Thymus (tissue), 11 donors: Measurements from ENCODE around the gene SORBS1. TPM values are rescaled to one million over a fixed set of nuclear protein-coding genes. Genes with fewer than 3 reads are reported as not detected.

Experiments
- DNase-seq, 9 donors: peaks; one replicate each; pipeline ENCODE4 v3.0.0-alpha.2; 2013; ENCODE audit warnings: low spot score in 9 of 9, low read depth in 6 of 9, missing footprints in 1 of 9
- H3K27ac ChIP-seq, 2 donors: one replicate each; pipeline ENCODE4 v1.5.1; 2013; ENCODE audit warnings: control low read depth in 1 of 2, low read depth in 1 of 2, low read length in 1 of 2, mild to moderate bottlenecking in 1 of 2, moderate library complexity in 1 of 2
- H3K27me3 ChIP-seq, 2 donors: one replicate each; pipeline ENCODE4 v1.5.1; 2013; ENCODE audit warnings: low read length in 1 of 2; ENCODE audit not compliant: control insufficient read depth in 2 of 2, insufficient read depth in 1 of 2
- H3K36me3 ChIP-seq, 2 donors: one replicate each; pipeline ENCODE4 v1.5.1; 2013; ENCODE audit warnings: low read length in 1 of 2, mild to moderate bottlenecking in 1 of 2, moderate library complexity in 1 of 2; ENCODE audit not compliant: control insufficient read depth in 2 of 2, insufficient read depth in 2 of 2
- H3K4me1 ChIP-seq, 2 donors: one replicate each; pipeline ENCODE4 v1.5.1; 2013; ENCODE audit warnings: low read length in 2 of 2; ENCODE audit not compliant: control insufficient read depth in 2 of 2, insufficient read depth in 2 of 2
- H3K4me3 ChIP-seq, 2 donors: one replicate each; pipeline ENCODE4 v1.5.1; 2013; ENCODE audit warnings: low read length in 2 of 2, control low read depth in 1 of 2, mild to moderate bottlenecking in 1 of 2
- H3K9me3 ChIP-seq, 2 donors: one replicate each; pipeline ENCODE4 v1.5.1; 2013; ENCODE audit warnings: low read length in 1 of 2, mild to moderate bottlenecking in 1 of 2; ENCODE audit not compliant: control insufficient read depth in 2 of 2, insufficient read depth in 1 of 2
- WGBS: extraction: QIAGEN DNeasy Blood & Tissue Kit; methylation state at CpG from one replicate; pipeline ENCODE4 v1.1.7; 2013; 5-methylcytosine and 5-hydroxymethylcytosine counted together
- polyA plus RNA-seq: library from polyadenylated mRNA; stranded (reverse); fragments of 200-250 nt; gene quantifications from one replicate; pipeline ENCODE4 v1.2.3, GENCODE V29; 2013
- total RNA-seq: library from RNA; stranded (reverse); fragments of 120-200 nt; gene quantifications from one replicate; pipeline ENCODE4 v1.2.4, GENCODE V29; 2013
- donor health status: healthy.

The SORBS1 gene
- total and polyA plus RNA-seq, 2 donors: 1.9 to 25.3 TPM

GRCh38 chr10:95536894-95537541, 24.2 kb downstream of the SORBS1 start:
- no peaks in the 10 kb centered on the region for H3K36me3 ChIP-seq
- no peaks in the 10 kb centered on the region for H3K27me3 ChIP-seq
- 98% methylated on average over 8 of the region's 8 CpGs for WGBS
- H3K27ac ChIP-seq: no peak overlapping the region
- no peak for DNase-seq
- H3K4me1 ChIP-seq: peaks cover 0 to 4% of the 10 kb centered on the region in 2 donors
- no peaks in the 10 kb centered on the region for H3K9me3 ChIP-seq
- H3K4me3 ChIP-seq: no peak overlapping the region

- Histone ChIP-seq H3K4me1 (peaks cover 0 to 5% of the 10 kb centered on the region in 2 donors), H3K36me3 (no peaks in the 10 kb centered on the region), H3K9me3 (no peaks in the 10 kb centered on the region), H3K27me3 (no peaks in the 10 kb centered on the region), H3K4me3 (no peak overlapping the region), H3K27ac (no peak overlapping the region)
- WGBS: 96% methylated on average over 8 of the region's 8 CpGs
- DNase-seq: no peak
These were observed 25.2 kb downstream of the SORBS1 start for GRCh38 chr10:95536017-95536416.

- 97% methylated on average over 2 of the region's 2 CpGs for WGBS
- Histone ChIP-seq H3K4me1 (peaks cover 0 to 5% of the 10 kb centered on the region in 2 donors), H3K9me3 (no peaks in the 10 kb centered on the region), H3K27ac (no peak overlapping the region), H3K36me3 (no peaks in the 10 kb centered on the region), H3K4me3 (no peak overlapping the region), H3K27me3 (no peaks in the 10 kb centered on the region)
- DNase-seq: no peak
These were observed 25.6 kb downstream of the SORBS1 start for GRCh38 chr10:95535526-95535925.

- H3K27me3 ChIP-seq: no peaks in the 10 kb centered on the region
- no peaks in the 10 kb centered on the region for H3K36me3 ChIP-seq
- WGBS: 93% methylated on average over 6 of the region's 6 CpGs
- H3K4me1 ChIP-seq: peaks cover 0 to 5% of the 10 kb centered on the region in 2 donors
- no peak for DNase-seq
- no peak overlapping the region for H3K4me3 ChIP-seq
- H3K9me3 ChIP-seq: no peaks in the 10 kb centered on the region
- no peak overlapping the region for H3K27ac ChIP-seq
These were observed 27.6 kb downstream of the SORBS1 start for GRCh38 chr10:95533590-95533989.

GRCh38 chr10:95532536-95532935, 28.6 kb downstream of the SORBS1 start:
- no peak overlapping the region for H3K4me3 ChIP-seq
- H3K4me1 ChIP-seq: peaks cover 0 to 5% of the 10 kb centered on the region in 2 donors
- no peak overlapping the region for H3K27ac ChIP-seq
- H3K9me3 ChIP-seq: no peaks in the 10 kb centered on the region
- DNase-seq: no peak
- no peaks in the 10 kb centered on the region for H3K36me3 ChIP-seq
- WGBS: 95% methylated on average over 2 of the region's 2 CpGs
- no peaks in the 10 kb centered on the region for H3K27me3 ChIP-seq

GRCh38 chr10:95531994-95532399, 29.2 kb downstream of the SORBS1 start:
- Histone ChIP-seq H3K36me3 (no peaks in the 10 kb centered on the region), H3K4me3 (no peak overlapping the region), H3K27ac (no peak overlapping the region), H3K9me3 (no peaks in the 10 kb centered on the region), H3K4me1 (peaks cover 0 to 5% of the 10 kb centered on the region in 2 donors), H3K27me3 (no peaks in the 10 kb centered on the region)
- DNase-seq: no peak
- 4% methylated on average over 2 of the region's 2 CpGs for WGBS

- H3K4me1 ChIP-seq: peaks cover 0 to 5% of the 10 kb centered on the region in 2 donors
- H3K27ac ChIP-seq: no peak overlapping the region
- no peaks in the 10 kb centered on the region for H3K9me3 ChIP-seq
- H3K36me3 ChIP-seq: no peaks in the 10 kb centered on the region
- 59% methylated on average over 13 of the region's 13 CpGs for WGBS
- no peak overlapping the region for H3K4me3 ChIP-seq
- no peaks in the 10 kb centered on the region for H3K27me3 ChIP-seq
- no peak for DNase-seq
These were observed 29.9 kb downstream of the SORBS1 start for GRCh38 chr10:95531058-95531809.

- Histone ChIP-seq H3K4me3 (no peak overlapping the region), H3K4me1 (peaks cover 0 to 5% of the 10 kb centered on the region in 2 donors), H3K36me3 (no peaks in the 10 kb centered on the region), H3K27me3 (no peaks in the 10 kb centered on the region), H3K9me3 (no peaks in the 10 kb centered on the region), H3K27ac (no peak overlapping the region)
- 91% methylated on average over 4 of the region's 4 CpGs for WGBS
- no peak for DNase-seq
These were observed 30.6 kb downstream of the SORBS1 start for GRCh38 chr10:95530561-95530960.

GRCh38 chr10:95530029-95530428, 31.1 kb downstream of the SORBS1 start:
- Histone ChIP-seq H3K4me1 (peaks cover 0 to 5% of the 10 kb centered on the region in 2 donors), H3K27ac (no peak overlapping the region)
- WGBS: 97% methylated on average over 2 of the region's 2 CpGs

More at GRCh38 chr10:95530029-95530428, 31.1 kb downstream of the SORBS1 start:
- Histone ChIP-seq H3K36me3 (no peaks in the 10 kb centered on the region), H3K27me3 (no peaks in the 10 kb centered on the region), H3K4me3 (no peak overlapping the region), H3K9me3 (no peaks in the 10 kb centered on the region)
- no peak for DNase-seq
